Common myeloid progenitor, CD34-positive (primary cell): ENCODE results near the gene ATP5F1C.

Source experiments
- CTCF ChIA-PET: fragments of 350-600 bp; sonication (Branson Sonifier 250); formaldehyde crosslinking; loops from one replicate; lab custom pipeline; 2021; ENCODE audit warnings: antibody characterized with exemption; lab: Charles Lee
- POLR2A ChIA-PET: fragments of 350-600 bp; sonication (Branson Sonifier 250); formaldehyde crosslinking; loops from one replicate; lab custom pipeline; 2021; ENCODE audit warnings: antibody characterized with exemption; lab: Charles Lee
- DNase-seq, 3 donors: peaks; one replicate each; pipeline versions ENCODE4 v3.0.0 to v3.0.0-alpha.2; 2013
- H3K27ac ChIP-seq, 2 experiments: 1 replicate in 1 of 2; 2 replicates in 1 of 2; pipeline ENCODE4 v1.7.0; 2013; ENCODE audit warnings: inconsistent platforms in 2 of 2, low read length in 2 of 2, mild to moderate bottlenecking in 2 of 2, low read depth in 1 of 2, moderate library complexity in 1 of 2; ENCODE audit not compliant: severe bottlenecking in 2 of 2, insufficient read depth in 1 of 2, poor library complexity in 1 of 2
- H3K27me3 ChIP-seq, 5 experiments: replicated peaks in 2 of 5; 1 replicate in 3 of 5; 2 replicates in 2 of 5; pipeline versions ENCODE4 v1.6.1 to v1.7.0; 2013; ENCODE audit warnings: low read length in 4 of 5, mild to moderate bottlenecking in 2 of 5, moderate library complexity in 2 of 5, inconsistent platforms in 1 of 5; ENCODE audit not compliant: insufficient read depth in 5 of 5, control insufficient read depth in 4 of 5
- H3K36me3 ChIP-seq, 4 experiments: 1 replicate in 2 of 4; 2 replicates in 2 of 4; pipeline versions ENCODE4 v1.6.1 to v1.7.0; 2013; ENCODE audit warnings: low read length in 3 of 4, control low read depth in 1 of 4, mild to moderate bottlenecking in 1 of 4; ENCODE audit not compliant: control insufficient read depth in 4 of 4, insufficient read depth in 4 of 4
- H3K4me1 ChIP-seq, 4 experiments: 1 replicate in 3 of 4; 2 replicates in 1 of 4; pipeline versions ENCODE4 v1.6.1 to v1.7.1; 2013; ENCODE audit warnings: low read length in 3 of 4, mild to moderate bottlenecking in 3 of 4, control low read depth in 1 of 4, inconsistent platforms in 1 of 4, moderate library complexity in 1 of 4; ENCODE audit not compliant: control insufficient read depth in 4 of 4, insufficient read depth in 4 of 4; ENCODE audit errors: control extremely low read depth in 1 of 4
- H3K4me3 ChIP-seq, 7 experiments: 1 replicate in 4 of 7; 2 replicates in 3 of 7; pipeline versions ENCODE4 v1.5.1 to v1.7.0; 2013; ENCODE audit warnings: mild to moderate bottlenecking in 7 of 7, low read length in 6 of 7, moderate library complexity in 6 of 7, inconsistent platforms in 2 of 7, low read depth in 2 of 7, control low read depth in 1 of 7; ENCODE audit not compliant: insufficient read depth in 4 of 7, control insufficient read depth in 1 of 7; ENCODE audit errors: extremely low read depth in 1 of 7
- H3K9me3 ChIP-seq, 5 experiments: 1 replicate in 4 of 5; 2 replicates in 1 of 5; pipeline versions ENCODE4 v1.6.1 to v1.7.1; 2013; ENCODE audit warnings: low read length in 4 of 5, mild to moderate bottlenecking in 2 of 5, inconsistent platforms in 1 of 5, low read depth in 1 of 5, moderate library complexity in 1 of 5; ENCODE audit not compliant: control insufficient read depth in 4 of 5, insufficient read depth in 2 of 5; ENCODE audit errors: control extremely low read depth in 1 of 5
- WGBS: methylation state at CpG from one replicate; pipeline ENCODE4 v1.1.5; 2013; ENCODE audit not compliant: insufficient coverage; 5-methylcytosine and 5-hydroxymethylcytosine counted together

The ATP5F1C gene

GRCh38 chr10:7789390-7789789, 1.4 kb downstream of the ATP5F1C start:
- Histone ChIP-seq H3K27ac (peak overlapping the region; percentile 79 to 92), H3K27me3 (no peaks in the 10 kb centered on the region), H3K36me3 (peaks cover 3 to 19% (median 13%) of the 10 kb centered on the region in 4 experiments), H3K4me1 (peaks cover 14 to 36% (median 30%) of the 10 kb centered on the region in 4 experiments), H3K9me3 (no peaks in the 10 kb centered on the region), H3K4me3 (peak overlapping the region in 6 of 7 experiments; percentile 74 to 100 (median 97))
- ChIA-PET CTCF (interaction anchor here (1.4 to 3.5 kb wide), 2 partner anchors 10 to 29 kb away, joined by 3 to 24 read pairs; partner anchors contain the start of gene TAF3), POLR2A (interaction anchor here (2.1 kb wide), 1 partner anchor 29 kb away, joined by 17 read pairs; the partner anchor contains the start of gene TAF3)
- WGBS = 0% methylated on average over 1 of the region's 3 CpGs
- DNase-seq = peak in 1 of 3 donors; percentile 16

- Histone ChIP-seq H3K27me3 (no peaks in the 10 kb centered on the region), H3K9me3 (no peaks in the 10 kb centered on the region), H3K36me3 (peaks cover 9 to 32% (median 20%) of the 10 kb centered on the region in 4 experiments), H3K4me3 (no peak overlapping the region), H3K27ac (no peak overlapping the region), H3K4me1 (peaks cover 8 to 26% (median 16%) of the 10 kb centered on the region in 4 experiments)
- no peak for DNase-seq
- POLR2A ChIA-PET = no interaction called here
- WGBS = 80% methylated on average over 1 of the region's 1 CpG
- CTCF ChIA-PET = interaction anchor here (1.5 to 2.2 kb wide), 2 partner anchors 8 to 37 kb away, joined by 4 to 6 read pairs; no protein-coding TSS in a partner anchor
Observed at GRCh38 chr10:7792541-7792940, 4.6 kb downstream of the ATP5F1C start.

GRCh38 chr10:7794251-7795026, 6.5 kb downstream of the ATP5F1C start:
- ChIA-PET CTCF (interaction anchor here (1.2 kb wide), 1 partner anchor 17 kb away, joined by 4 read pairs; no protein-coding TSS in a partner anchor), POLR2A (no interaction called here)
- Histone ChIP-seq H3K9me3 (no peaks in the 10 kb centered on the region), H3K27ac (no peak overlapping the region), H3K36me3 (peaks cover 17 to 48% (median 29%) of the 10 kb centered on the region in 4 experiments), H3K4me3 (no peak overlapping the region), H3K27me3 (no peaks in the 10 kb centered on the region), H3K4me1 (peaks cover 2 to 16% (median 9%) of the 10 kb centered on the region in 4 experiments)
- WGBS = 100% methylated on average over 2 of the region's 4 CpGs
- DNase-seq = no peak

GRCh38 chr10:7795605-7796004, 7.6 kb downstream of the ATP5F1C start:
- 100% methylated on average over 3 of the region's 4 CpGs for WGBS
- Histone ChIP-seq H3K9me3 (no peaks in the 10 kb centered on the region), H3K27ac (no peak overlapping the region), H3K27me3 (no peaks in the 10 kb centered on the region), H3K4me3 (no peak overlapping the region), H3K4me1 (peaks cover 0 to 5% (median under 1%) of the 10 kb centered on the region in 4 experiments), H3K36me3 (peaks cover 17 to 52% (median 35%) of the 10 kb centered on the region in 4 experiments)
- POLR2A ChIA-PET = no interaction called here
- no peak for DNase-seq
- CTCF ChIA-PET = no interaction called here

GRCh38 chr10:7797582-7797981, 9.6 kb downstream of the ATP5F1C start:
- Histone ChIP-seq H3K4me1 (peaks cover 0 to 2% (median 0%) of the 10 kb centered on the region in 4 experiments), H3K36me3 (peaks cover 14 to 60% (median 45%) of the 10 kb centered on the region in 4 experiments), H3K27me3 (no peaks in the 10 kb centered on the region), H3K4me3 (no peak overlapping the region), H3K9me3 (no peaks in the 10 kb centered on the region), H3K27ac (peak overlapping the region in 1 of 2 experiments; percentile 4)
- POLR2A ChIA-PET = no interaction called here
- CTCF ChIA-PET = interaction anchor here (1.5 to 2.4 kb wide), 3 partner anchors 11 to 21 kb away, joined by 4 to 11 read pairs (median 7); partner anchors contain the start of gene TAF3
- WGBS = 94% methylated on average over 2 of the region's 6 CpGs
- peak in 2 of 3 donors; percentile 32 to 37 for DNase-seq

- H3K4me3 ChIP-seq = no peak overlapping the region
- H3K36me3 ChIP-seq = peaks cover 25 to 90% (median 66%) of the 10 kb centered on the region in 4 experiments
- no peaks in the 10 kb centered on the region for H3K27me3 ChIP-seq
- no peak for DNase-seq
- no peaks in the 10 kb centered on the region for H3K9me3 ChIP-seq
- ChIA-PET POLR2A (no interaction called here), CTCF (interaction anchor here (0.9 kb wide), 1 partner anchor 9 kb away, joined by 3 read pairs; no protein-coding TSS in a partner anchor)
- 89% methylated on average over 3 of the region's 4 CpGs for WGBS
- H3K4me1 ChIP-seq = no peaks in the 10 kb centered on the region
- no peak overlapping the region for H3K27ac ChIP-seq
Observed at GRCh38 chr10:7802606-7803005, 14.6 kb downstream of the ATP5F1C start.

GRCh38 chr10:7804216-7804615, 16.2 kb downstream of the ATP5F1C start:
- 97% methylated on average over 6 of the region's 6 CpGs for WGBS
- Histone ChIP-seq H3K36me3 (peaks cover 25 to 85% (median 63%) of the 10 kb centered on the region in 4 experiments), H3K27ac (no peak overlapping the region), H3K27me3 (no peaks in the 10 kb centered on the region), H3K9me3 (no peaks in the 10 kb centered on the region), H3K4me1 (no peaks in the 10 kb centered on the region), H3K4me3 (no peak overlapping the region)
- POLR2A ChIA-PET = no interaction called here
- no peak for DNase-seq
- CTCF ChIA-PET = interaction anchor here (2.3 kb wide), 1 partner anchor 12 kb away, joined by 6 read pairs; no protein-coding TSS in a partner anchor
